DND-41 (cell line): ENCODE results near the gene ELN.

Experiments used
- ATAC-seq: fragments of 200-7000 bp; cut with Tn5 transposase; 3 replicates; pipeline ENCODE4 v1.9.1; 2021; ENCODE audit warnings: low read depth; ENCODE audit not compliant: insufficient read depth
- DNase-seq: peaks from one replicate; pipeline ENCODE4 v3.0.0-alpha.2; 2020
- H2AFZ ChIP-seq: 2 replicates; pipeline ENCODE4 v1.6.0; 2012; ENCODE audit warnings: low read depth, low read length
- H3K27ac ChIP-seq: 2 replicates; pipeline ENCODE4 v1.5.1; 2012; ENCODE audit warnings: low read length, inconsistent platforms
- H3K27me3 ChIP-seq: fragments of 200-600 bp; sonication (generic); 2 replicates; pipeline ENCODE4 v1.6.0; 2012; ENCODE audit warnings: low read length, mild to moderate bottlenecking, inconsistent platforms; ENCODE audit not compliant: insufficient read depth, poor library complexity
- H3K36me3 ChIP-seq: 2 replicates; pipeline ENCODE4 v1.5.1; 2012; ENCODE audit warnings: low read length, inconsistent platforms; ENCODE audit not compliant: insufficient read depth
- H3K4me1 ChIP-seq: 2 replicates; pipeline ENCODE4 v1.5.1; 2012; ENCODE audit warnings: mild to moderate bottlenecking, low read length; ENCODE audit not compliant: insufficient read depth
- H3K4me2 ChIP-seq: 2 replicates; pipeline ENCODE4 v1.6.0; 2012; ENCODE audit warnings: mild to moderate bottlenecking, moderate library complexity, low read length, inconsistent platforms; ENCODE audit not compliant: insufficient read depth
- H3K4me3 ChIP-seq, 2 experiments: fragments of 200-600 bp in 1 of 2; shearing (Covaris generic) in 1 of 2; 2 replicates each; pipeline ENCODE4 v1.5.1; 2012 to 2016; ENCODE audit warnings: inconsistent platforms in 2 of 2, low read length in 2 of 2, mild to moderate bottlenecking in 2 of 2, low read depth in 1 of 2, moderate library complexity in 1 of 2
- H3K79me2 ChIP-seq: 2 replicates; pipeline ENCODE4 v1.6.0; 2012; ENCODE audit warnings: low read length, inconsistent platforms; ENCODE audit not compliant: insufficient read depth
- H3K9ac ChIP-seq: 2 replicates; pipeline ENCODE4 v1.6.0; 2012; ENCODE audit warnings: low read depth, mild to moderate bottlenecking, inconsistent platforms, low read length, moderate library complexity
- H3K9me3 ChIP-seq: 2 replicates; pipeline ENCODE4 v1.5.1; 2012; ENCODE audit warnings: low read length, moderate library complexity, mild to moderate bottlenecking, inconsistent platforms; ENCODE audit not compliant: insufficient read depth, severe bottlenecking
- H4K20me1 ChIP-seq: 2 replicates; pipeline ENCODE4 v1.6.0; 2012; ENCODE audit warnings: low read length; ENCODE audit not compliant: insufficient read depth
- CTCF ChIP-seq: IDR thresholded peaks from 2 replicates; pipeline ENCODE4 v1.5.1; 2012; ENCODE audit warnings: borderline replicate concordance, low read length, moderate library complexity, mild to moderate bottlenecking; ENCODE audit not compliant: poor library complexity, severe bottlenecking; ENCODE audit errors: extremely low read depth
- EZH2 ChIP-seq: IDR thresholded peaks from 3 replicates; pipeline ENCODE4 v1.6.1; 2012; ENCODE audit warnings: borderline replicate concordance, low read depth, mild to moderate bottlenecking, moderate library complexity, low read length, inconsistent platforms; ENCODE audit not compliant: severe bottlenecking

The ELN gene

GRCh38 chr7:74038194-74038961 is 10.4 kb downstream of the ELN start:
- ATAC-seq = no peak
- H3K9ac ChIP-seq = no peak overlapping the region
- H2AFZ ChIP-seq = no peak overlapping the region
- DNase-seq = no peak
- no peak overlapping the region for H3K4me2 ChIP-seq
- H3K9me3 ChIP-seq = no peaks in the 10 kb centered on the region
- H3K27me3 ChIP-seq = no peaks in the 10 kb centered on the region
- H4K20me1 ChIP-seq = no peaks in the 10 kb centered on the region; the same call in 1 of the 2 replicates
- no peak overlapping the region for H3K27ac ChIP-seq
- no peaks in the 10 kb centered on the region for H3K4me1 ChIP-seq
- no peaks in the 10 kb centered on the region for H3K79me2 ChIP-seq
- H3K4me3 ChIP-seq = no peak overlapping the region
- no peaks in the 10 kb centered on the region for H3K36me3 ChIP-seq
- TF ChIP-seq EZH2 (no peak), CTCF (no peak)

GRCh38 chr7:74039337-74039736 is 11.4 kb downstream of the ELN start:
- ATAC-seq (no peak), DNase-seq (no peak)
- no peaks in the 10 kb centered on the region for H3K4me1 ChIP-seq
- no peak overlapping the region for H3K4me2 ChIP-seq
- no peak for TF ChIP-seq CTCF
- no peak for TF ChIP-seq EZH2
- no peak overlapping the region for H3K4me3 ChIP-seq
- no peak overlapping the region for H2AFZ ChIP-seq
- H3K36me3 ChIP-seq = no peaks in the 10 kb centered on the region
- no peak overlapping the region for H3K27ac ChIP-seq
- no peaks in the 10 kb centered on the region; the same call in 1 of the 2 replicates for H4K20me1 ChIP-seq
- no peaks in the 10 kb centered on the region for H3K9me3 ChIP-seq
- H3K27me3 ChIP-seq = no peaks in the 10 kb centered on the region
- H3K9ac ChIP-seq = no peak overlapping the region
- H3K79me2 ChIP-seq = no peaks in the 10 kb centered on the region

GRCh38 chr7:74040101-74040790 is 12.3 kb downstream of the ELN start:
- H3K36me3 ChIP-seq = no peaks in the 10 kb centered on the region
- H3K79me2 ChIP-seq = no peaks in the 10 kb centered on the region
- H3K27ac ChIP-seq = no peak overlapping the region
- H3K27me3 ChIP-seq = no peaks in the 10 kb centered on the region
- ATAC-seq (no peak), DNase-seq (no peak)
- no peak overlapping the region for H2AFZ ChIP-seq
- no peaks in the 10 kb centered on the region for H3K4me1 ChIP-seq
- H3K4me2 ChIP-seq = no peak overlapping the region
- TF ChIP-seq CTCF (no peak), EZH2 (no peak)
- H3K4me3 ChIP-seq = no peak overlapping the region
- H3K9ac ChIP-seq = no peak overlapping the region
- no peaks in the 10 kb centered on the region for H3K9me3 ChIP-seq
- H4K20me1 ChIP-seq = no peaks in the 10 kb centered on the region; the same call in 1 of the 2 replicates
